DMS 273 (cell line): Measurements from ENCODE around the gene LAMC3.

Source experiments
- DNase-seq: peaks from one replicate; lab custom pipeline; 2025; ENCODE audit not compliant: unreplicated experiment; lab: John Stamatoyannopoulos, UW

The LAMC3 gene

GRCh38 chr9:131008909-131009618 is at the start of gene LAMC3:
Gene LAMC3 (plus strand): TSS chr9:131009174. CDS start chr9:131009215, 41 bp downstream.
- DNase-seq: peak; percentile 89

GRCh38 chr9:130959809-130960334 is 49.1 kb upstream of the LAMC3 start:
- DNase-seq: no peak

GRCh38 chr9:130960522-130961378 is 48.2 kb upstream of the LAMC3 start:
- no peak for DNase-seq

GRCh38 chr9:130961511-130962300 is 47.3 kb upstream of the LAMC3 start:
- DNase-seq: no peak

GRCh38 chr9:130962418-130963316 is 46.3 kb upstream of the LAMC3 start:
- DNase-seq: peak; percentile 36

GRCh38 chr9:130963337-130963908 is 45.6 kb upstream of the LAMC3 start:
- no peak for DNase-seq

- no peak for DNase-seq
These were observed 45.1 kb upstream of the LAMC3 start for GRCh38 chr9:130963916-130964315.

- no peak for DNase-seq
These were observed 43.3 kb upstream of the LAMC3 start for GRCh38 chr9:130965680-130966079.

GRCh38 chr9:130970052-130970451 is 38.9 kb upstream of the LAMC3 start:
- no peak for DNase-seq

GRCh38 chr9:130970855-130971254 is 38.1 kb upstream of the LAMC3 start:
- DNase-seq: no peak

- DNase-seq: no peak
These were observed 37.6 kb upstream of the LAMC3 start for GRCh38 chr9:130971294-130971849.

- peak; percentile 19 for DNase-seq
These were observed 36.6 kb upstream of the LAMC3 start for GRCh38 chr9:130972277-130972956.

- DNase-seq: no peak
These were observed 35.9 kb upstream of the LAMC3 start for GRCh38 chr9:130972957-130973685.

- no peak for DNase-seq
These were observed 35.2 kb upstream of the LAMC3 start for GRCh38 chr9:130973686-130974281.

GRCh38 chr9:130974697-130975096 is 34.3 kb upstream of the LAMC3 start:
- no peak for DNase-seq

GRCh38 chr9:130975156-130975555 is 33.8 kb upstream of the LAMC3 start:
- DNase-seq: no peak

GRCh38 chr9:130975932-130976841 is 32.8 kb upstream of the LAMC3 start:
- DNase-seq: no peak
